ENCODE measurements around the gene UBE3C.

GRCh38 chr7:157278791-157279724 is 140.3 kb downstream of the UBE3C start:
- TF ChIP-seq CTCF (IDR thresholded peaks at IDR 0.05; ENCODE audit: low read depth, low read length, poor library complexity, severe bottlenecking) (no peak), EZH2phosphoT487 (IDR thresholded peaks at IDR 0.05; ENCODE audit: borderline replicate concordance, low read length) (no peak)

Data from DOHH2 (cell line).